ENCODE results near the gene BMERB1.
"Not testable (repeated sequence)": the region's sequence is repeated elsewhere in the genome, so short reads cannot be mapped to it uniquely, and the experiment has no call there.

Gene BMERB1

DNA sequence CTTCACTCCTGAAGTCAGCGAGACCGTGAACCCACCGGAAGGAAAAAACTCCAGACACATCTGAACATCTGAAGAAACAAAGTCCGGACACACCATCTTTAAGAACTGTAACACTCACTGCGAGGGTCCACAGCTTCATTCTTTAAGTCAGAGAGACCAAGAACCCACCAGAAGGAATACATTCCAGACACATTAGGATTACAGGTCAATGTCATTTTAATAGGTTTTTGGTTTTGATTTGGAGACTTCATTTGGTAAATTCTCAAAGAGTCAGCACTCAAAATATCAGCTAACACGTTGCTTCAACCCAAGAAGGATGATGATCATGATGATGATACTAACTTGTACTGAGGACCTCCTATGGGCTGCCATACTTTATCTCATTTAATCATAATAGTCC lies 7.6 kb upstream of the BMERB1 start:
- DNase-seq, result no peak

DNA sequence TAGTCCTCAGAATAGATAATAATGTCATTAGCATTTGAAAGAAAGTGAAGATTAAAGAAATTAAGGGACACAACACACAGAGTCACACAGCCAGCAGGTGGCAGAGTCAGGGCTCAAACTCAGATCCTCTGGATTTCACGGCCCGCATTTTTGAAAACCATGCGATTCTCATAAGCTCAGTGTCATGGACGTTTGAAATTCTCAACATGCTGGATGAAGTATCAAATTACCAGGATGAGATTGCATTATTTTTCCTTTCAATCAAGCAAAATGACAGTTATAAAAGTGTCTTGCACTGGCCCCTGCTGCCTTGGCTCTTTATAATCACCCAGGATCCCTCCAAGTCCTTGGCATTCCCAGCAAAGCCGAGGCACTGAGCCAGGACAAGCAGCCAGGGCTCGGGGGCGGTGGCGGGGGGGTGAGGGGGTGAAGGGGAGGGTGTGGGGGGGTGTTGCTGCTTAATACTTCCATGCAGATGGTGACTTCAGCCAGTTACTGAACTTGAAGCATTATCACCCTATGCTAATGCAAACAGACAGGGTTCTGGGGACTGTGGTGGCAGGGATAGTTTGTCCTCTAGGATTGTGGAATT lies 6.6 kb upstream of the BMERB1 start:
- DNase-seq, result peak; percentile 81

DNA sequence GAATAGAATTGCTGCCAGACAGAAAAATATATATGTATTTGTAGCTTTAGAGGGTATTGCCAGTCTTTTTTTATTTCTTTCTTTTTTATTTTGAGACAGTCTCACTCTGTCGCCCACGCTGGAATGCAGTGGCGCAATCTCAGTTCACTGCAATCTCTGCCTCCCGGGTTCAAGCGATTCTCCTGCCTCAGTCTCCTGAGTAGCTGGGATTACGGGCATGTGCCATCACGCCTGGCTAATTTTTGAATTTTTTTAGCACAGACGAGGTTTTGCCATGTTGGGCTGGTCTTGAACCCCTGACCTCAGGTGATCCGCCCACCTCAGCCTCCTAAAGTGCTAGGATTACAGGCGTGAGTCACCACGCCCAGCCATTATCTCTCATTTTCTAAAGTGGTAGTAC lies 3.5 kb upstream of the BMERB1 start:
- DNase-seq, result not testable (repeated sequence)

DNA sequence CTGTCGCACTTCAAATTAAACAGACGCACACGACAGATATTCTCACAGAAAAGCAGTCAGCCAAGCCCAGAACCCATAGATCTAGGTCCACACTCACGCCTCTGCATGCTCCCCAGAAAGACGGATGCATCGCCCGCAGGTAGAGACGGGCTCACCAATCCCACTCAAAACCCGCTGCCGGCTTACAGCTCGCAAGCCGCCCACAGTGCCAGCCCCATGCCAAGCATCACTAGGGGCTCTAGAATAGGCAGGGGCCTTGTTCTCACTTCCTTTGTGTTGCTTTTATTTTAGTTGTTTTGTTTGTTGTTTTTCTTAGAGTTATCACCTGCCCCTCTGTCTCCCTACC lies 336 bp upstream of the BMERB1 start:
- DNase-seq, result no peak

DNA sequence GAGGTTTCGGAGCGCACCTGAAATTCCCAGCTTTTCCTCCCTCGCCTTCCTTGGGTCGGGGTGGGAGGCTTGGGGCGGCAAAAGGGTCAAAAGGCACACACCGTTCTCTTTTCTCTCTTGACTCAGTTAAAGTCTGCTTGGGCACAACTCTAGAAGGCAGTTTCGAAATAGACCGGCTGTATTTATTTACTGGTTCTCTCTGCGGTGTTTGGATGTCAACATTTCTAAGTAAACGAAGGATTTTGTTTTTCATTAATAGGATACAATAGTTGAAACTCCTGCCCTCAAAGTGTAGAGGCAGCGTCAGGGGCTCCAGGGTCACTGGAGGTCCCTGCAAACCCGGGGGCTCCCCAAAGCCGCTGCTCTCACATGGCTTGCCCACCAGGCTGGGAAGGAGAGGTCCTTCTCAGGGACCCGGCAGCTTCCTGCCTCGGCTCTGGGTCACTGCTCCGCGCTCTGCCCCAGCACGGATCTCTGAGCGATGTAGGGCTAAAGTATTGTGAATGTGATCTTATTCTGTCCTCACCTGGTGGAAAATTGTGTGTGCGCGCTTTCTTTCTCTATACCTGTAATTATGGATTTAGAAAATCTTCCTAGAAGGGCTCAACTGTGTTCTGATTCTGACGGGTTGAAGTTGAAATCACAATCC lies 952 bp downstream of the BMERB1 start:
- DNase-seq, result no peak

DNA sequence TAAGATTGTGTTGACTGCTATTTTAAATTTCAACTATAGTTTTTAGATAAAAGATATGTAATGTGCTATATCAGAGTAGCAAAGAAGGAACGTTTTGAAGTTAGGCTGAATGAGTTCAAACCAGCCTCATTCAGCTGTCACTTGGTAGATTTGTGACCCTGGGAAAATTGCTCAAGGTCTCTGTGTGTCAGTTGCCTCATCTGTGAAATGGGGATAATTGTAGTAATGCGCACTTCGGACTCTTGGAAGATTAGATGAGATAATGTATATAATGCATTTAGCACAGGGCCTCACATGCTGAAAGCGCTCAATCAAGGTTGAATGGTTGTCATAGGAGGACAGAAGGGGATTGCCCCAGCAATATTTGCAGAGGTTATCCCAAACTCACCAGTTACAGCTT lies 4.7 kb downstream of the BMERB1 start:
- DNase-seq, result no peak

DNA sequence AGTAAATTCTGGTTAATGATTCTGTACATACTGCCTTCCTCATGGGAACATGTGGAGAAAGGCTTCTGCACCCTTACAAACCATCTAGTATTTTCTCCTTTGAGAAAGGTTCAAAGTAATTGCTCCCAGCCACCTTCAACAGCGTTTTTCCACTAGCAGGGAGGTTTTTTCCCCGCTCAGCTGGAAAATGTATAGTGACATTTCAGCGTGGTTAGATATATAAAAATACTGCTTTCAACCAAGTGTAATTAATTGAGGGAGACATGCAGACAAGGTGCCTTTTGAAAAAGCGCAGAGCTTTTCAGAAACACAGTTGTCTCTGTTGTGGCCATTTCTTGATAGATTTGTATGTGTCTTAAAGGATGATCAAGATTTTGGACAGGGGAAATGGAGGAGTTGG lies 5.1 kb downstream of the BMERB1 start:
- DNase-seq, result no peak

DNA sequence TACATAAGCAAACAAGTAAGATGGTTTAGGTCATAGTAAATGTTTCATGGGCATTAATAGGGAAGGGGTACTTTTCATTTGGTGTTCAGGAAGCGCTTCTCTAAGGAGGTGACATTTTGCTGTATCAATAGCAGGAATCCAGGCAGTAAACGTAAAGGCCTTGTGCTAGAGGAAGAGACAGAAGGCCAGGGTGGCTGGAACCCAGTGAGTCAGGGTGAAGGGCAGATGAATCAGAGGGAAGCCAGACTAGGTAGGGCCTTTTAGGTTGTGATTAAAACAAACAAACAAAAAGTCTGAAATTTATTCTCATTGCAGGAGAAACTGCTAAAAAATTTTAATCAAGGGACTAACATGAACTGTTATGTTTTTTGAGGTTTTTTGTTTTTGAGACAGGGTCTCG lies 6.5 kb downstream of the BMERB1 start:
- DNase-seq, result no peak

DNA sequence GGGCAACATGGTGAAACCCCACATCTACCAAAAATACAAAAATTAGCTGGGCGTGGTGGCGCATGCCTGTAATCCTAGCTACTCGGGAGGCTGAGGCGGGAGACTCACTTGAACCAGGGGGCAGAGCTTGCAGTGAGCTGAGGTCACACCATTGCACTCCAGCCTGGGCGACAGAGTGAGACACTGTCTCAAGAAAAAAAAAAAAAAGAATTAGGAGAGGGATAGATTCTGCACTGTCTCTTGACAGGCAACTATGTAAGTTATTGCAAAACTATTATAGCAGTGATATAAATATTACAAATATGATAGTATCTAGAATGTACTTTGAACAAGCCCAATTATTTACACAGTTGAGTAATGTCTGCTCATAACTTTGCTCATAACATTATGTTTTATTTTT lies 7.8 kb downstream of the BMERB1 start:
- DNase-seq, result not testable (repeated sequence)

DNA sequence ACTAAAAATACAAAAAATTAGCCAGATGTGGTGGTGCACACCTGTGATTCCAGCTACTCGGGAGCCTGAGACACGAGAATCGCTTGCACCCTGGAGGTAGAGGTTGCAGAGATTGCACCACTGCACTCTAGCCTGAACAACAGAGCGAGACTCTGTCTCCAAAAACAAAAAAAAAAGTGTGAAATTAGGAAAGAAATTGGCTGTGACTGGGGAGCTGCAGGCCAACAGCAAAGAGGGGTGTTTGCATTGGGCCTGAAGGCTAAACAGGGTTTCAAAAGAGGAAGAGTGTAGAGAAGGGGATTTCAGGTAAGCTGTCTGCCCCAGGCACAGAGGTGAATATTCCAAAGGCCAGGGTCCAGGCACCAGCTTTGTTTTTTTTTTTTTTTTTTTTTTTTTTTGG lies 9.4 kb downstream of the BMERB1 start:
- DNase-seq, result no peak

DNA sequence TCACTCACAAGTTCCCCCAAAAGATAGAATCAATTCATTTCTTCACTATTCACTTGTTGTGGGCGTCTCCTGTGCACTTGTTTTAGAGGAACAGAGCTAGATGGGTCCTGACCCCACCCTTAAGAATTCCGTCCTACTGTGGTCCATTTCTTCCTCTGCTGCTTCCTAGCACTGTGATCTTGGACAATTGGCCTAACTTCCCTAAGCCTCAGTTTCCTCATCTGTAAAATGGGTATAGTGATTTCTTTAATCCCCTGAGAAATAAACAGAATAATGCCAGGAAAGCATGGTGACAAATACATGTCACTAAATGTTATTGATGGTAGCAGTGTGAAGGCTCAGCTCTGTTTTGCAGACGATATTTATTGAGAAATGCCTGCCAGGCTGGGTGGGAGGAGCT lies 9.9 kb downstream of the BMERB1 start:
- DNase-seq, result no peak

DNA sequence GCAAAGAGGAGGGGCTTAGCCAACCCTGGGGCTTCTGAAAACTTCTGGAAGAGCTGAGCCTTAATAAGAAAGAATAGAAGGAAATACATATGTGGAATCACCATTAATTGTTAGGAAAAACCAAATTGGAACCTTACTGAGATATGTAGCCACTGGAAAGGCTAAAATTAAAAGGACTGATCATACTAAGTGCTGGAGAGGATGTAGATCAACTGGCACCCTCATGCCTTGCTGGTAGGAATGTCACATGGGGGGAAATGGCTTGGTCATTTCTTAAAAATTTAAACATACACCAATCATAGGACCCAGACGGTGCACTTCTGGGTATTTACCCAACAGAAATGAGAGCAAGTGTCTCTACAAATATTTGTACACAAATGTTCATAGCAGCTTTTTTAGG lies 11.1 kb downstream of the BMERB1 start:
- DNase-seq, result no peak

DNA sequence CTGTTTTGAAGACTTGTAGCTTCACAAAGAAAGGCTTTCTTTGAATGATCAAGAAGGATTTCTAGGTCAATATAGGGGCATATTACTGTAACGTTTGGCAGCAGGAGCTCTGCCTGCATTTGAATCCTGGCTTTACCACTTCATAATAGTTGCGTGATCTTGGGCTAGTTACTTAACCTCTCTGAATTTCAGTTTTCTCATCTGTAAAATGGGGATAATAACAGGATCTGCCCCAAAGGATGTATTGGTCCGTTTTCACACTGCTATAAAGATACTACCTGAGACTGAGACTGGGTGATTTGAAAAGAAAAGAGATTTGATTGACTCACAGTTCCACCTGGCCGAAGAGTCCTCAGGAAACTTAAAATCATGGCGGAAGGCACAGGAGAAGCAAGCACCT lies 12.5 kb downstream of the BMERB1 start:
- no peak for DNase-seq

DNA sequence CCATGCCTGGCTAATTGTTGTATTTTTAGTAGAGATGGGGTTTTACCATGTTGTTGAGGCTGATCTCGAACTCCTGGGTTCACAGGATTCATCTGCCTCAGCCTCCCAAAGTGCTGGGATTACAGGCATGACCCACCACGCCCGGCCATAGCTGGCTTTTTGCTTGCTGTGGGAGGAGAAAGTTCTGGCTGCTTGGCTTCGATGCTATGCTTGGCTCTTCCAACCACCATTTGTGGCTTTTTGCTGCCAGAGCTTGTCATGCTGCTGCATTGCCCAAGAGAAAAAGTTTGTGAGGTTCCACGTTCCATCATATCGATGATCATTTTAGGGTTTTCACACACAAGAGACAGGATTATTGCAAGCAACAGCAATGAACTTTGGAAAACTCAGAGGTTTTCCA lies 16.2 kb downstream of the BMERB1 start:
- no peak for DNase-seq

DNA sequence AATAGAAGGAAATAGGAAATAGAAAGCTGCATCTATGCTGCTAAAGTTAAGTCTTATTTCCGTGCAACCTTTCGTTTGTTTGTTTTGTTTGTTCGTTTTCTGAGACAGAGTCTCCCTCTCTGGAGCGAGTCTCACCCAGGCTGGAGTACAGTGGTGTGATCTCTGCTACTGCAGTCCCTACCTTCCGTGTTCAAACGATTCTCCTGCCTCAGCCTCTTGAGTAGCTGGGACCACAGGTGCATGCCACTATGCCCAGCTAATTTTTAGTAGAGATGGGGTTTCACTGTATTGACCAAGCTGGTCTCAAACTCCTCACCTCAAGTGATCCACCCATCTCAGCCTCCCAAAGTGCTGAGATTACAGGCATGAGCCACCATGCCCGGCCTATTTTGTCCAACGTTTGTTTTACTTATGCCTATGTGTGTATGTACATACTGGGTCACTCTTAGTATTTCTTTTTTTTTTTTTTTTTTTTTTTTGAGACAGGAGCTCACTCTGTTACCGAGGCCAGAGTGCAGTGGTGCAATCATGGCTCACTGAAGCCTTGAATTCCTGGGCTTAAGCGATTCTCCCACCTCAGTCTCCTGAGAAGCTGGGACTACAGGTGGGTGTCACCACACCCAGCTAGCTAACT lies 16.8 kb downstream of the BMERB1 start:
- DNase-seq, result no peak

DNA sequence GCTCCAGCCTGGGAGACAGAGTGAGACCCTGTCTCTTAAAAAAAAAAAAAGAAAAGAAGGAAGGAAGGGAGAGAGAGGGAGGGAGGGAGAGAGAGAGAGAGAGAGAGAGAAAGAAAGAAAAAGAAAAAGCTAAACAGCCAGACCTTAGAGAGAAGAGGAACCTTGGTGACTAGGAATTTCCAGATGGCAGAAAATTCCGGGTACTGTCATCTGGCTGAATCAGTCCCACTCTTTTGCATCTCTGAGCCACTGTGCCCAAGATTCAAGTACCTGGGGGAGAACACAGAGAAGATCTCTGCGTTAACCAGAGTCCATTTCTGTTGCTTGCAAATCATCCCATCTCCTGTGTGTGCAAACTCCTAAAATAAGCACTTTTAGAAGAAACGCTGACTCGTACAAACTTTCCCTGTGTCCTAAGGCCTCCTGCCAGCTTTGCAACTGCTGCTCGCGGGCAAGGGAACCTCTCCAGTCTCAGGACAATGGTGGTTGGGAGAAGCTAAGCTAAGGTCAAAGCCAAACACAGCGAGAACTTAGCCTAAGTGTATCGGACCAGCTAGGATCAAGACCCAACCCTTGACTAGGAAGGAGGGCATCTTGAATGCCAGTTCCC lies 18.0 kb downstream of the BMERB1 start:
- no peak for DNase-seq

DNA sequence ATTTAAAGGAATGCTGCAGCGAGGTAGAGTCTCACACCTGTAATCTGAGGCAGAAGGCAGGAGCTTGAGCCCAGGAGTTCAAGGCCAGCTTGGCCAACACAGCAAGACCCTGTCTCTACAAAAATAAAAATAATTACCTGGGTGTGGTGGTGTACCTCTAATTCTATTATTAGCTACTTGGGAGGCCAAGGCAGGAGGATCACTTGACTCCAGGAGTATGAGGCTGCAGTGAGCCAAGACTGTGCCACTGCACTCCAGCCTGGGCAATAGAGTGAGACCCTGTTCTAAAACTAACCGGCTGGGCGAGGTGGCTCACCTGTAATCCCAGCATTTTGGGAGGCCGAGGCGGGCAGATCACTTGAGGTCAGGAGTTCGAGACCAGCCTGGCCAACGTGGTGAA lies 18.9 kb downstream of the BMERB1 start:
- not testable (repeated sequence) for DNase-seq

DNA sequence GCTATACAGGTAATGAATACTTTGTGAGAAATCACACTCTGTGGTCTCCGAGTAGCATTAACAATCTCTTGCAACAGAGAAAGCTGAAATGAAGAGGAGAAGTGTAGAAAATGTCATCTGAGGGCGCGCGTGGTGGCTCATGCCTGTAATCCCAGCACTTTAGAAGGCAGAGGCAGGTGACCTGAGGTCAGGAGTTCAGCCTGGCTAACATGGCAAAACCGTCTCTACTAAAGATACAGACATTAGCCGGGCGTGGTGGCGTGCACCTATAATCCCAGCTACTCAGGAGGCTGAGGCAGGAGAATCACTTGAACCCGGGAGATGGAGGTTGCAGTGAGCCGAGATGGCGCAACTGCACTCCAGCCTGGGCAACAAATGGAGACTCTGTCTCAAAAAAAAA lies 20.5 kb downstream of the BMERB1 start:
- not testable (repeated sequence) for DNase-seq

DNA sequence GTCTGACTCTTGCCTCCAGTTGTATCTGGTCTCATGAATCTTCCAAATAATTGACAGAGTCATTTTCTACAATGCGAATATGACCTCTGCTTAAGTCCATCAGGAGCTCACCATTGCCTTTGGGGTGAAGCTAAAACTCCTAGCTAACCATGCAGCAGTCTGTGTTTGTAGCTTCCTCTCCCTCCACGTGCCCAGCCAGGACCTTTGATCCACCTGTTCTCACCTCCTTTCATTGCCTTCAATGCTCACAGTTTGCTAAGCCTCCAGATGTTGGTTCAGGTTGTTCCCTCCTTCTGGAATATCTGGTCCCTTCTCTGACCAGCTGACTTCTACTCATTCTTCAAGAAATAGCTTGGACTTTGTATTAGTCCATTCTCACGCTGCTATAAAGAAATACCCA lies 23.0 kb downstream of the BMERB1 start:
- no peak for DNase-seq

DNA sequence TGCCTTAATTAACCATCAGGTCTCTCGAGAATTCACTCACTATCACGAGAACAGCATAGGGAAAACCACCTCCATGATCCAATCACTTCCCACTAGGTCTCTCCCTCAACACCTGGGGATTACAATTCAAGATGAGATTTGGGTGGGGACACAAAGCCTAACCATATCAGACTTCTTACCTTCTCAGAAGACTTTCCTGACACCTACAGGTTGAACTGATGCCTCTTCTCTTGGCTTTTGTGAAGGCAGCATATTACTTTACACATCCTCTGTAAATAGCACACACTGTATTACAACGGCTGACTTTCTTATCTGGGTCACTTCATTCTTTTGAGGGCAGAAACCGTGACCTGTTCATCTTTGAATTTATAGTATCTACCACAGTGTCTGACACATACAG lies 23.6 kb downstream of the BMERB1 start:
- no peak for DNase-seq

DNA sequence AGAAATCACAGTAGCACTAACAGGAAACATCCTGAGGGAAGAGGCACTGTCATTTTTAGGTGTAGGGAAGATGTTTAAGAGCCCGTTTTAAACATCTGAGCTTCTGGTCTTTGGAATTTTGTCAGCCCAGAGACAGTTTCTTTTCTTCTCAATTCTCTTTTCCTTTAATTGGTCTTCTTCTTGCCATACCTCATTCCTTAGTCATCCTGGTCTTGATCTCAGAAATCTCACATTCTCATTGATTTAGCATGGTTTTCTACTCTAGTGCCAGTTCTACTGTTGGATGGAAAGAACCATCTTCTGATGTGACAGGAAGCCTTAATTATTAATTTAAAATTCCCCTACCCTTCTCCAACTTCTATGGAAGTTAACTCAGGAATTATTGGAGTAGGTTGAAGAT lies 25.4 kb downstream of the BMERB1 start:
- DNase-seq, result no peak

DNA sequence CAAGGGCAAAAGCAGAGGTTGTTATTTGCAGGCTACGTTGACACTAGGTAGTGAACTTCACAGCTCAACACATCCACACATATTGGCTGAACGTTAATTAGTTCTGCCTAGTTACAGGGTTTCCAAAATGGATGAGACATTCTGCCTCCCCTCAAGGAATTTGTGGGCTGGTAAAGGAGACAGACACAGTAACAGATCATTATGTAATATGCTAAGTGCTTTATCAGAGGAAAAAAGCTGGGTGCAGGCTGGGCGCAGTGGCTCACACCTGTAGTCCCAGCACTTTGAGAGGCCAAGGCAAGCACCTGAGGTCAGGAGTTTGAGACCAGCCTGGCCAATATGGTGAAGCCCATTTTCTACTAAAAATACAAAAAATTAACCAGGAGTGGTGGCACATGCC lies 26.2 kb downstream of the BMERB1 start:
- no peak for DNase-seq

DNA sequence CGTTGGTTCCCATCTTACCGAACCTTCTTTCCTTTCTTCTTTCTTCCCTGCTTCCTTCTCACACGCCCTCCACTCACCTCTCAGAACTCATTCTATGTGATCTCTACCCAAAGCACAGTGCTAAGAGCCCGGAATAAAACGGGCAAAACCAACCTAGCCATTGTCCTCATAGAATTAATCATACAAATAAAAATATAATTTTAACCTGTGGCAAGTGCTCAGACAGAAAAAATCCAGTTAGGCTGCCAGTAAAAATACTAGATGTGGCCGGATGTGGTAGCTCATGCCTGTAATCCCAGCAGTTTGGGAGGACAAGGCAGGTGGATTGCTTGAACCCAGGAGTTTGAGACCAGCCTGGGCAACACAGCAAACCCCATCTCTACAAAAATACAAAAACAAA lies 27.0 kb downstream of the BMERB1 start:
- DNase-seq, result no peak

DNA sequence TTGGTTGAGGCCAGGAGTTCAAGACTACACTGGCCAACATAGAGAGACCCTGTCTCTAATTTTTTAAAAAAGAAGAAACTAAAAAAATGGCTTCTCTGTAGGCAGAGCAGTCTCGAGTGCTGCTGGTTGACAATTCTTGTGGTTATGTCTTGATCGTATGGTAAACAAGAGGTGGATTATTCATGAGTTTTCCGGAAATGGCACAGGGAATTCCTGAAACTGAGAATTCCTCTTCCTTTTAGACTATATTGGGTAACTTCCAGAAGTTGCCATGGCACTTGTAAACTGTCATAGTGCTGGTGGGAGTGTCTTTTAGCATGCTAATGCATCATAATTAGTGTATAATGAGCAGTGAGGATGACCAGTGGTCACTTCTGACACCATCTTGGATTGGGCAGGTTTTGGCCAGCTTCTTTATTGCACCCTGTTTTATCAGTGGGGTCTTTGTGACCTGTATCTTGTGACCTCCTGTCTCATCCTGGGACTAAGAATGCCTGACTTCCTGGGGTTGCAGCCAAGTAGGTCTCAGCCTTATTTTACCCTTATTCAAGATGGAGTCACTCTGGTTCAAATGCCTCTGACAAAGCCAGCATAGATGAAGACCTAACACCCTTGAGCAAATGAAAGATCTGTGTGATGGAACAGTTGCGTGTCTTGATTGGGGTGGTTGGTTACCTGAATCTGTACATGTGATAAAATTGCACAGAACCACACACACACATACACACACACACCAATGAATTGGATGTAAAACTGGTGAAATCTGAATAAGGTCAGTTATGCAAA lies 30.2 kb downstream of the BMERB1 start:
- no peak for DNase-seq
